K562 (cell line): Measurements from ENCODE around the gene OR51G2. TPM values are rescaled to one million over a fixed set of nuclear protein-coding genes. Genes with fewer than 3 reads are reported as not detected.

Source experiments
- BCL6 ChIP-seq: fragments of 250-450 bp; sonication (Bioruptor Pico); IDR thresholded peaks from 2 replicates; pipeline ENCODE4 v1.4.0; 2020
- CHD2 ChIP-seq: IDR thresholded peaks from 2 replicates; pipeline ENCODE4 v1.6.1; 2011; ENCODE audit warnings: low read depth, low read length
- DNMT1 ChIP-seq: fragments of 450-650 bp; IDR thresholded peaks from 2 replicates; pipeline ENCODE4 v1.6.1; 2016; ENCODE audit warnings: antibody characterized with exemption, mild to moderate bottlenecking
- EHMT2 ChIP-seq: fragments of 450-650 bp; IDR thresholded peaks from 2 replicates; pipeline ENCODE4 v1.6.1; 2018; ENCODE audit warnings: antibody characterized with exemption
- FOXA3 ChIP-seq, 2 experiments: fragments of 450-650 bp in 1 of 2; sonication (generic) in 1 of 2; formaldehyde crosslinking; IDR thresholded peaks in 1 of 2; conservative IDR thresholded peaks in 1 of 2; 2 replicates each; pipeline versions ENCODE4 v1.4.0 to v1.8.0; 2020 to 2022; ENCODE audit warnings: mild to moderate bottlenecking in 2 of 2, missing genetic modification reagents in 1 of 2
- KDM2B ChIP-seq: fragments of 250-450 bp; sonication (Bioruptor Pico); IDR thresholded peaks from 2 replicates; pipeline ENCODE4 v1.8.0; 2021; ENCODE audit warnings: mild to moderate bottlenecking, moderate library complexity
- PHF8 ChIP-seq: fragments of 200-600 bp; sonication (generic); IDR thresholded peaks from 2 replicates; pipeline ENCODE4 v1.6.1; 2012; ENCODE audit warnings: mixed run types, mild to moderate bottlenecking, inconsistent platforms, low read length, moderate library complexity, borderline replicate concordance
- PRDM10 ChIP-seq: fragments of 450-650 bp; IDR thresholded peaks from 2 replicates; pipeline ENCODE4 v1.6.1; 2018; ENCODE audit not compliant: partially characterized antibody
- polyA plus RNA-seq, 8 experiments: library from polyadenylated mRNA; depleted of rRNA in 4 of 8; stranded (reverse) in 5 of 8; unstranded in 3 of 8; fragments of >200 nt; fragmentation: Nextera tagmentation in 2 of 8; fragmentation: Illumina TruSeq in 1 of 8; extraction: Ambion mirVana in 2 of 8; extraction: Trizol in 1 of 8; gene quantifications; 2 replicates each; pipeline versions ENCODE4 v1.2.1 to v1.2.3, GENCODE V29; 2011 to 2014; ENCODE audit warnings: inconsistent platforms in 1 of 8, missing spikeins in 1 of 8
- total RNA-seq, 7 experiments: library from RNA; depleted of rRNA in 6 of 7; stranded (reverse); fragments of >200 nt in 6 of 7; fragmentation: Illumina TruSeq in 2 of 7; extraction: Trizol in 2 of 7; gene quantifications; 2 replicates each; pipeline versions ENCODE4 v1.2.1 to v1.2.3, GENCODE V29; 2011 to 2021; ENCODE audit warnings: low replicate concordance in 1 of 7
- TF ChIP-seq, protein P1 (sequence below): sonication (generic); formaldehyde crosslinking; IDR thresholded peaks from 2 replicates; pipeline ENCODE4 v1.8.0; 2022; ENCODE audit warnings: mild to moderate bottlenecking, missing genetic modification reagents

OR51G2 gene
- total and polyA plus RNA-seq, 9 of the 15 experiments (the other 6 are each of a cell fraction or from before 2014, with no cell fraction given) = not detected

- TF ChIP-seq, protein P1, sequence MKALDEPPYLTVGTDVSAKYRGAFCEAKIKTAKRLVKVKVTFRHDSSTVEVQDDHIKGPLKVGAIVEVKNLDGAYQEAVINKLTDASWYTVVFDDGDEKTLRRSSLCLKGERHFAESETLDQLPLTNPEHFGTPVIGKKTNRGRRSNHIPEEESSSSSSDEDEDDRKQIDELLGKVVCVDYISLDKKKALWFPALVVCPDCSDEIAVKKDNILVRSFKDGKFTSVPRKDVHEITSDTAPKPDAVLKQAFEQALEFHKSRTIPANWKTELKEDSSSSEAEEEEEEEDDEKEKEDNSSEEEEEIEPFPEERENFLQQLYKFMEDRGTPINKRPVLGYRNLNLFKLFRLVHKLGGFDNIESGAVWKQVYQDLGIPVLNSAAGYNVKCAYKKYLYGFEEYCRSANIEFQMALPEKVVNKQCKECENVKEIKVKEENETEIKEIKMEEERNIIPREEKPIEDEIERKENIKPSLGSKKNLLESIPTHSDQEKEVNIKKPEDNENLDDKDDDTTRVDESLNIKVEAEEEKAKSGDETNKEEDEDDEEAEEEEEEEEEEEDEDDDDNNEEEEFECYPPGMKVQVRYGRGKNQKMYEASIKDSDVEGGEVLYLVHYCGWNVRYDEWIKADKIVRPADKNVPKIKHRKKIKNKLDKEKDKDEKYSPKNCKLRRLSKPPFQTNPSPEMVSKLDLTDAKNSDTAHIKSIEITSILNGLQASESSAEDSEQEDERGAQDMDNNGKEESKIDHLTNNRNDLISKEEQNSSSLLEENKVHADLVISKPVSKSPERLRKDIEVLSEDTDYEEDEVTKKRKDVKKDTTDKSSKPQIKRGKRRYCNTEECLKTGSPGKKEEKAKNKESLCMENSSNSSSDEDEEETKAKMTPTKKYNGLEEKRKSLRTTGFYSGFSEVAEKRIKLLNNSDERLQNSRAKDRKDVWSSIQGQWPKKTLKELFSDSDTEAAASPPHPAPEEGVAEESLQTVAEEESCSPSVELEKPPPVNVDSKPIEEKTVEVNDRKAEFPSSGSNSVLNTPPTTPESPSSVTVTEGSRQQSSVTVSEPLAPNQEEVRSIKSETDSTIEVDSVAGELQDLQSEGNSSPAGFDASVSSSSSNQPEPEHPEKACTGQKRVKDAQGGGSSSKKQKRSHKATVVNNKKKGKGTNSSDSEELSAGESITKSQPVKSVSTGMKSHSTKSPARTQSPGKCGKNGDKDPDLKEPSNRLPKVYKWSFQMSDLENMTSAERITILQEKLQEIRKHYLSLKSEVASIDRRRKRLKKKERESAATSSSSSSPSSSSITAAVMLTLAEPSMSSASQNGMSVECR (CRISPR knock-in tag) = no peak
- no peak for TF ChIP-seq KDM2B (CRISPR knock-in tag)
- no peak for TF ChIP-seq EHMT2
- TF ChIP-seq PHF8 = no peak
- TF ChIP-seq DNMT1 = no peak
- no peak for TF ChIP-seq FOXA3 (CRISPR knock-in tag; conservative IDR thresholded peaks at IDR 0.05 in 1 of 2, IDR thresholded peaks at IDR 0.05 in 1 of 2)
- TF ChIP-seq PRDM10 = no peak
- TF ChIP-seq BCL6 = no peak
- no peak for TF ChIP-seq CHD2
Measured at GRCh38 chr11:4865855-4866254, 53.3 kb downstream of the OR51G2 start (continued).
